Activated CD8-positive, alpha-beta T cell treated with anti-CD3 and anti-CD28 coated beads for 36 hours (primary cell): ENCODE results near the gene KCTD14. TPM values are rescaled to one million over a fixed set of nuclear protein-coding genes. Genes with fewer than 3 reads are reported as not detected.
"Not testable (repeated sequence)": the region's sequence is repeated elsewhere in the genome, so short reads cannot be mapped to it uniquely, and the experiment has no call there.

Experiments
- ATAC-seq: fragments of 200-7000 bp; cut with Tn5 transposase; one replicate; pipeline ENCODE4 v1.10.0; 2021; ENCODE audit warnings: mild to moderate bottlenecking, moderate library complexity
- CTCF ChIA-PET: fragments of 350-600 bp; sonication (Branson Sonifier 250); formaldehyde crosslinking; loops from one replicate; lab custom pipeline; 2021; ENCODE audit warnings: antibody characterized with exemption; lab: Charles Lee
- POLR2A ChIA-PET: fragments of 350-600 bp; sonication (Branson Sonifier 250); formaldehyde crosslinking; loops from one replicate; lab custom pipeline; 2021; ENCODE audit warnings: antibody characterized with exemption; lab: Charles Lee
- DNase-seq: peaks from one replicate; pipeline ENCODE4 v3.0.0-alpha.2; 2020
- H3K27ac Mint-ChIP-seq: one replicate; pipeline ENCODE4 v1.8.0; 2021; ENCODE audit warnings: mild to moderate bottlenecking, mixed read lengths
- H3K27me3 Mint-ChIP-seq: one replicate; pipeline ENCODE4 v1.8.0; 2021; ENCODE audit warnings: mixed read lengths
- H3K36me3 Mint-ChIP-seq: one replicate; pipeline ENCODE4 v1.8.0; 2021; ENCODE audit warnings: low read depth, mixed read lengths
- H3K4me1 Mint-ChIP-seq: one replicate; pipeline ENCODE4 v1.8.0; 2021; ENCODE audit warnings: low read depth, mixed read lengths
- H3K4me3 Mint-ChIP-seq: one replicate; pipeline ENCODE4 v1.8.0; 2021; ENCODE audit warnings: mild to moderate bottlenecking, moderate library complexity, mixed read lengths
- H3K9me3 Mint-ChIP-seq: one replicate; pipeline ENCODE4 v1.8.0; 2021; ENCODE audit warnings: mixed read lengths
- CTCF ChIP-seq: fragments of 200-600 bp; IDR thresholded peaks from one replicate; pipeline ENCODE4 v1.8.0; 2022; ENCODE audit warnings: antibody characterized with exemption, mild to moderate bottlenecking
- intact Hi-C: fragments of 100-400 bp; cut with micrococcal nuclease; formaldehyde crosslinking; loops from one replicate; pipeline ENCODE4 v1.10.0; 2022
- total RNA-seq, 2 experiments: library from RNA; stranded (reverse); gene quantifications; one replicate each; pipeline ENCODE4 v1.2.3, GENCODE V29; 2021

KCTD14 gene
- total RNA-seq, 2 experiments from 2014 or later, result 0.16 TPM; not detected in 1

- Mint-ChIP-seq H3K36me3 (peaks cover 6% of the 10 kb centered on the region), H3K27ac (no peak overlapping the region), H3K4me3 (no peak overlapping the region), H3K4me1 (no peaks in the 10 kb centered on the region), H3K27me3 (no peaks in the 10 kb centered on the region), H3K9me3 (no peaks in the 10 kb centered on the region)
- intact Hi-C loops, result no loop called here
- ChIA-PET POLR2A (no interaction called here), CTCF (interaction anchor here (0.9 to 1.5 kb wide), 2 partner anchors 17 to 63 kb away, joined by 3 to 7 read pairs; no protein-coding TSS in a partner anchor)
- ATAC-seq (no peak), DNase-seq (no peak)
- no peak for TF ChIP-seq CTCF
Measured at GRCh38 chr11:78062671-78063070, 39.6 kb upstream of the KCTD14 start.

GRCh38 chr11:78061921-78062311 lies 38.8 kb upstream of the KCTD14 start:
- no peaks in the 10 kb centered on the region for H3K9me3 Mint-ChIP-seq
- no peaks in the 10 kb centered on the region for H3K27me3 Mint-ChIP-seq
- H3K4me3 Mint-ChIP-seq, result no peak overlapping the region
- ATAC-seq (no peak), DNase-seq (no peak)
- H3K36me3 Mint-ChIP-seq, result peaks cover 1% of the 10 kb centered on the region
- TF ChIP-seq CTCF, result no peak
- no peaks in the 10 kb centered on the region for H3K4me1 Mint-ChIP-seq
- H3K27ac Mint-ChIP-seq, result no peak overlapping the region
- CTCF ChIA-PET, result interaction anchor here (1.5 kb wide), 1 partner anchor 17 kb away, joined by 8 read pairs; no protein-coding TSS in a partner anchor
- intact Hi-C loops, result no loop called here
- POLR2A ChIA-PET, result no interaction called here

GRCh38 chr11:78061088-78061920 lies 38.2 kb upstream of the KCTD14 start:
- Mint-ChIP-seq H3K9me3 (no peaks in the 10 kb centered on the region), H3K27me3 (no peaks in the 10 kb centered on the region), H3K36me3 (no peaks in the 10 kb centered on the region), H3K4me3 (no peak overlapping the region), H3K27ac (no peak overlapping the region), H3K4me1 (no peaks in the 10 kb centered on the region)
- no peak for DNase-seq
- intact Hi-C loops, result no loop called here
- CTCF ChIA-PET, result interaction anchor here (1.5 kb wide), 1 partner anchor 16 kb away, joined by 8 read pairs; no protein-coding TSS in a partner anchor
- no peak for ATAC-seq
- TF ChIP-seq CTCF, result no peak
- POLR2A ChIA-PET, result no interaction called here

GRCh38 chr11:78060533-78060932 lies 37.5 kb upstream of the KCTD14 start:
- Mint-ChIP-seq H3K9me3 (no peaks in the 10 kb centered on the region), H3K27ac (no peak overlapping the region), H3K36me3 (no peaks in the 10 kb centered on the region), H3K27me3 (no peaks in the 10 kb centered on the region), H3K4me1 (no peaks in the 10 kb centered on the region), H3K4me3 (no peak overlapping the region)
- intact Hi-C loops, result no loop called here
- ATAC-seq (no peak), DNase-seq (no peak)
- CTCF ChIA-PET, result interaction anchor here (1.5 kb wide), 1 partner anchor 15 kb away, joined by 8 read pairs; no protein-coding TSS in a partner anchor
- POLR2A ChIA-PET, result no interaction called here
- no peak for TF ChIP-seq CTCF

GRCh38 chr11:78059749-78060328 lies 36.8 kb upstream of the KCTD14 start:
- H3K9me3 Mint-ChIP-seq, H3K4me1 Mint-ChIP-seq, POLR2A ChIA-PET, H3K36me3 Mint-ChIP-seq, CTCF ChIA-PET, intact Hi-C loops, ATAC-seq, H3K27me3 Mint-ChIP-seq, H3K4me3 Mint-ChIP-seq, DNase-seq, H3K27ac Mint-ChIP-seq: not testable (repeated sequence)
